Measurements from ENCODE around the gene EFNB2. TPM values are rescaled to one million over a fixed set of nuclear protein-coding genes. Genes with fewer than 3 reads are reported as not detected.

Gene EFNB2
- total and polyA plus RNA-seq, 2 donors (not counting 3 experiments of a cell fraction or from before 2014, with no cell fraction given) = 50.4 to 69.5 TPM

DNA sequence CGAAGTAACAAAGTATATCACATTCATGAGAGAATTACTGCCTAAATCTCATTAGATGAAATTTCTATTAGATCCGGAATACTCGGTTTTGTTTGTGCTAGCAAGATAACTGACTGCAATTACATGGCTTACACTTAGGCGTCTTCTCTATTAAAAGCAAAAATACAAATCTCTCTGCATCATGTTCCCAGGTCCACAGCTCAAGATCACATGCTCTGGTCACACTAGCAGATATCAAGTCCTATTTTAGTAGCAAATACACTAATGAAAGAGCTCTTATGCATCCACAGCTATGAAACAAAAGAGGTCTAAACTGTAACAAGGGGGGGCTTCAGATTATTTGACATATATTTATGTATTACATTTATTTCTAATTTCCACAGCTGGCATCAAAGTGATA is 53.5 kb downstream of the EFNB2 start:
- POLR2A ChIA-PET = no interaction called here
- TF ChIP-seq POLR2A (IDR thresholded peaks at IDR 0.05; ENCODE audit: low read depth, low read length) = no peak
- no peak for TF ChIP-seq EZH2 (IDR thresholded peaks at IDR 0.05; ENCODE audit: borderline replicate concordance, low read depth, low read length, severe bottlenecking)
- TF ChIP-seq MAX (IDR thresholded peaks at IDR 0.05; ENCODE audit: insufficient read depth, insufficient read length) = no peak
- TF ChIP-seq JUN (IDR thresholded peaks at IDR 0.05; ENCODE audit: borderline replicate concordance, insufficient read depth, insufficient read length, low read depth) = no peak
- no peak for TF ChIP-seq GATA2 (IDR thresholded peaks at IDR 0.05; ENCODE audit: insufficient read depth, insufficient read length, low read depth, low read length)
- TF ChIP-seq FOS (IDR thresholded peaks at IDR 0.05; ENCODE audit: borderline replicate concordance, insufficient read depth, low read length) = no peak
- TF ChIP-seq POLR2AphosphoS5 (IDR thresholded peaks at IDR 0.05; ENCODE audit: insufficient read depth, low read depth, low read length) = no peak
- TF ChIP-seq MYC (IDR thresholded peaks at IDR 0.05; ENCODE audit: low read depth, low read length) = no peak
- TF ChIP-seq CTCF (IDR thresholded peaks at IDR 0.05; ENCODE audit: extremely low read depth in 1 of 2, insufficient read depth in 1 of 2, low read depth in 1 of 2, low read length in 2 of 2) = no peak
- Histone ChIP-seq H3K4me3 (replicated peaks in 1 of 3; ENCODE audit: insufficient read depth in 1 of 3, low read depth in 1 of 3, low read length in 3 of 3) (no peak overlapping the region), H3K79me2 (ENCODE audit: control insufficient read depth, insufficient read depth, low read length) (no peaks in the 10 kb centered on the region), H2AFZ (ENCODE audit: low read depth, low read length) (no peak overlapping the region), H3K27me3 (ENCODE audit: control insufficient read depth in 2 of 2, insufficient read depth in 2 of 2, low read length in 2 of 2) (no peaks in the 10 kb centered on the region), H3K9me3 (replicated peaks; ENCODE audit: control insufficient read depth, insufficient read depth, low read length) (no peaks in the 10 kb centered on the region), H3K9ac (replicated peaks; ENCODE audit: extremely low read depth, insufficient read depth, low read length) (no peak overlapping the region), H3K27ac (ENCODE audit: insufficient read depth, low read depth, low read length) (no peak overlapping the region), H3K36me3 (ENCODE audit: control insufficient read depth in 2 of 2, extremely low read depth in 1 of 2, insufficient read depth in 2 of 2, low read length in 2 of 2) (no peaks in the 10 kb centered on the region), H4K20me1 (replicated peaks; ENCODE audit: control insufficient read depth, extremely low read depth, insufficient read depth, low read length) (no peaks in the 10 kb centered on the region), H3K4me2 (ENCODE audit: insufficient read depth, low read length) (no peak overlapping the region), H3K9me1 (replicated peaks; ENCODE audit: control insufficient read depth, extremely low read depth, insufficient read depth, low read length) (no peaks in the 10 kb centered on the region), H3K4me1 (ENCODE audit: control insufficient read depth, extremely low read depth, insufficient read depth, low read length) (no peaks in the 10 kb centered on the region)
- FAIRE-seq (no peak), DNase-seq (ENCODE audit: low read depth, low spot score) (no peak)
- intact Hi-C loops (cut with micrococcal nuclease) (no loop called here), dilution Hi-C loops (cut with MboI; ENCODE audit: extremely low pct_ligation_motif_present, low sequenced_read_pairs) (no loop called here)
- CTCF ChIA-PET = no interaction called here
- no TSS peak for BruUV-seq (replicated peaks)
